Measurements from ENCODE around the gene MRPL38.

Gene MRPL38

GRCh38 chr17:75850928-75851692 is 53.6 kb downstream of the MRPL38 start:
- DNase-seq, result no peak

GRCh38 chr17:75849724-75850123 is 55.0 kb downstream of the MRPL38 start:
- no peak for DNase-seq

GRCh38 chr17:75849279-75849646 is 55.4 kb downstream of the MRPL38 start:
- DNase-seq, result no peak

Data from DMS79 (cell line).